Panc1 (cell line): ENCODE data around the gene KCNH3.

Source experiments
- POLR2AphosphoS5 ChIP-seq: IDR thresholded peaks from 2 replicates; pipeline ENCODE4 v1.6.1; 2012; ENCODE audit warnings: mild to moderate bottlenecking, low read depth, low read length, moderate library complexity
- SIN3A ChIP-seq: IDR thresholded peaks from 2 replicates; pipeline ENCODE4 v1.6.1; 2012; ENCODE audit warnings: low read depth, mild to moderate bottlenecking, low read length, moderate library complexity, borderline replicate concordance; ENCODE audit not compliant: insufficient read depth
- TF ChIP-seq, protein P1 (sequence below): fragments of 450-650 bp; IDR thresholded peaks from 2 replicates; pipeline ENCODE4 v1.5.1; 2017; ENCODE audit warnings: mild to moderate bottlenecking

DNA sequence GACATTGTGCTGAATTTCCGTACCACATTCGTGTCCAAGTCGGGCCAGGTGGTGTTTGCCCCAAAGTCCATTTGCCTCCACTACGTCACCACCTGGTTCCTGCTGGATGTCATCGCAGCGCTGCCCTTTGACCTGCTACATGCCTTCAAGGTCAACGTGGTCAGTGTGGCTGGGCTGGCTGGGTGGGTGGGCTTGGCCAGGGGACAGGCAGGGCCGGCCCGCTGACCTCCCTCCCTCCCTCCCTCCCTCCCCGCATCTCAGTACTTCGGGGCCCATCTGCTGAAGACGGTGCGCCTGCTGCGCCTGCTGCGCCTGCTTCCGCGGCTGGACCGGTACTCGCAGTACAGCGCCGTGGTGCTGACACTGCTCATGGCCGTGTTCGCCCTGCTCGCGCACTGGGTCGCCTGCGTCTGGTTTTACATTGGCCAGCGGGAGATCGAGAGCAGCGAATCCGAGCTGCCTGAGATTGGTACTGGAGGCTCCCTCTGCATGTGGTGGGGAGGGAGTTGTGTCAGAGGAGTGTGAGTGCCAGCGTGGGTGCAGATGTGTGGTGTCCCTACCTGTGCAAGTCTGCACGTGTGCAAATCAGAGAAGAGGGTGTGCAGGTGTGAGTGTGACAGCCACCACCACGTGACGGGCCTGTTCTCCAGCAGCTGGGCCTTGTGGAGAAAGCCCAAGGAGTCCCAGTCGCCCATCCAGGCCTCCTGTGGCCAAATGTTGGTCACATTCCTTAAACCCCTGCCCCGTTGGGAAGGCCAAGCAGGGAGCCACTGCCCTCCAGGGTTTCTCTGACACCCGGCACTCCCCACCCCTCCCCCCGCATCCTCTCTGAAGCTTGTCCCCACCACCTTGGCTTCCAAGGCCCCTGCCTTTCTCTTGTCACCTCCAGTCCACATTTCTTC lies 5.3 kb downstream of the KCNH3 start:
- TF ChIP-seq, protein P1, sequence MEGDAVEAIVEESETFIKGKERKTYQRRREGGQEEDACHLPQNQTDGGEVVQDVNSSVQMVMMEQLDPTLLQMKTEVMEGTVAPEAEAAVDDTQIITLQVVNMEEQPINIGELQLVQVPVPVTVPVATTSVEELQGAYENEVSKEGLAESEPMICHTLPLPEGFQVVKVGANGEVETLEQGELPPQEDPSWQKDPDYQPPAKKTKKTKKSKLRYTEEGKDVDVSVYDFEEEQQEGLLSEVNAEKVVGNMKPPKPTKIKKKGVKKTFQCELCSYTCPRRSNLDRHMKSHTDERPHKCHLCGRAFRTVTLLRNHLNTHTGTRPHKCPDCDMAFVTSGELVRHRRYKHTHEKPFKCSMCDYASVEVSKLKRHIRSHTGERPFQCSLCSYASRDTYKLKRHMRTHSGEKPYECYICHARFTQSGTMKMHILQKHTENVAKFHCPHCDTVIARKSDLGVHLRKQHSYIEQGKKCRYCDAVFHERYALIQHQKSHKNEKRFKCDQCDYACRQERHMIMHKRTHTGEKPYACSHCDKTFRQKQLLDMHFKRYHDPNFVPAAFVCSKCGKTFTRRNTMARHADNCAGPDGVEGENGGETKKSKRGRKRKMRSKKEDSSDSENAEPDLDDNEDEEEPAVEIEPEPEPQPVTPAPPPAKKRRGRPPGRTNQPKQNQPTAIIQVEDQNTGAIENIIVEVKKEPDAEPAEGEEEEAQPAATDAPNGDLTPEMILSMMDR = no peak
- TF ChIP-seq SIN3A (no peak), POLR2AphosphoS5 (no peak)
